ENCODE measurements around the gene SLC45A2. TPM values are rescaled to one million over a fixed set of nuclear protein-coding genes. Genes with fewer than 3 reads are reported as not detected.

SLC45A2 gene
- total RNA-seq, 1 donor from 2014 or later: not detected

- ATAC-seq: no peak
These were observed 22.7 kb upstream of the SLC45A2 start for GRCh38 chr5:34007201-34007620.

GRCh38 chr5:34005681-34006080 lies 21.2 kb upstream of the SLC45A2 start:
- no peak for ATAC-seq

GRCh38 chr5:34005211-34005610 lies 20.7 kb upstream of the SLC45A2 start:
- ATAC-seq: no peak

- ATAC-seq: no peak
These were observed 19.4 kb upstream of the SLC45A2 start for GRCh38 chr5:34003941-34004340.

- no peak for ATAC-seq
These were observed 18.3 kb upstream of the SLC45A2 start for GRCh38 chr5:34002629-34003328.

GRCh38 chr5:34001241-34001841 lies 16.8 kb upstream of the SLC45A2 start:
- ATAC-seq: peak; percentile 65

- no peak for ATAC-seq
These were observed 15.5 kb upstream of the SLC45A2 start for GRCh38 chr5:33999978-34000377.

GRCh38 chr5:33997331-33997983 lies 13.0 kb upstream of the SLC45A2 start:
- ATAC-seq: peak; percentile 82

- ATAC-seq: no peak
These were observed 11.4 kb upstream of the SLC45A2 start for GRCh38 chr5:33995865-33996264.

GRCh38 chr5:33994845-33995244 lies 10.4 kb upstream of the SLC45A2 start:
- no peak for ATAC-seq

- no peak for ATAC-seq
These were observed 8.4 kb upstream of the SLC45A2 start for GRCh38 chr5:33992864-33993263.

- ATAC-seq: no peak
These were observed 954 bp upstream of the SLC45A2 start for GRCh38 chr5:33985447-33985846.

- ATAC-seq: no peak
These were observed 315 bp downstream of the SLC45A2 start for GRCh38 chr5:33984178-33984577.

GRCh38 chr5:33981408-33982162 lies 2.9 kb downstream of the SLC45A2 start:
- no peak for ATAC-seq

- no peak for ATAC-seq
These were observed 4.5 kb downstream of the SLC45A2 start for GRCh38 chr5:33980030-33980429.

- ATAC-seq: no peak
These were observed 6.2 kb downstream of the SLC45A2 start for GRCh38 chr5:33978306-33978705.

- no peak for ATAC-seq
These were observed 8.2 kb downstream of the SLC45A2 start for GRCh38 chr5:33976307-33976706.

- ATAC-seq: no peak
These were observed 8.6 kb downstream of the SLC45A2 start for GRCh38 chr5:33975852-33976251.

- no peak for ATAC-seq
These were observed 11.2 kb downstream of the SLC45A2 start for GRCh38 chr5:33973271-33973670.

- ATAC-seq: peak; percentile 74
These were observed 14.7 kb downstream of the SLC45A2 start for GRCh38 chr5:33969572-33970452.

GRCh38 chr5:33968211-33969005 lies 16.1 kb downstream of the SLC45A2 start:
- no peak for ATAC-seq
